Lung (tissue), 12 donors: ENCODE data around the gene TLCD2. TPM values are rescaled to one million over a fixed set of nuclear protein-coding genes. Genes with fewer than 3 reads are reported as not detected.

Experiments used
- ATAC-seq: fragments of 200-7000 bp; cut with Tn5 transposase; one replicate; pipeline ENCODE4 v1.9.1; 2020; ENCODE audit warnings: moderate number of reproducible peaks; ENCODE audit not compliant: insufficient read depth, low FRiP score
- DNase-seq, 3 donors: peaks; one replicate each; pipeline ENCODE4 v3.0.0-alpha.2; 2013 to 2017
- H3K27ac ChIP-seq, 2 donors: one replicate each; pipeline ENCODE4 v1.5.1; 2013; ENCODE audit warnings: mild to moderate bottlenecking in 2 of 2, moderate library complexity in 2 of 2, control low read depth in 1 of 2, inconsistent platforms in 1 of 2, low read depth in 1 of 2, low read length in 1 of 2
- H3K27me3 ChIP-seq, 3 donors: one replicate each; pipeline ENCODE4 v1.5.1; 2013; ENCODE audit warnings: low read length in 2 of 3; ENCODE audit not compliant: control insufficient read depth in 3 of 3, insufficient read depth in 3 of 3
- H3K36me3 ChIP-seq, 4 donors: one replicate each; pipeline ENCODE4 v1.5.1; 2013; ENCODE audit warnings: low read length in 4 of 4, mild to moderate bottlenecking in 1 of 4, moderate library complexity in 1 of 4; ENCODE audit not compliant: control insufficient read depth in 4 of 4, insufficient read depth in 4 of 4
- H3K4me1 ChIP-seq, 5 donors: one replicate each; pipeline ENCODE4 v1.5.1; 2013; ENCODE audit warnings: low read length in 5 of 5, mild to moderate bottlenecking in 2 of 5, moderate library complexity in 1 of 5; ENCODE audit not compliant: control insufficient read depth in 5 of 5, insufficient read depth in 5 of 5
- H3K4me3 ChIP-seq: one replicate; pipeline ENCODE4 v1.5.1; 2013; ENCODE audit warnings: mild to moderate bottlenecking, control low read depth, moderate library complexity
- H3K9ac ChIP-seq, 2 donors: one replicate each; pipeline ENCODE4 v1.5.1; 2013; ENCODE audit warnings: low read length in 2 of 2, control low read depth in 1 of 2; ENCODE audit not compliant: insufficient read depth in 1 of 2
- H3K9me3 ChIP-seq, 4 donors: one replicate each; pipeline ENCODE4 v1.5.1; 2013; ENCODE audit warnings: low read length in 3 of 4, mild to moderate bottlenecking in 1 of 4, moderate library complexity in 1 of 4; ENCODE audit not compliant: control insufficient read depth in 4 of 4, insufficient read depth in 3 of 4
- CTCF ChIP-seq: IDR thresholded peaks from 2 replicates; pipeline ENCODE4 v1.5.1; 2012; ENCODE audit warnings: mild to moderate bottlenecking; ENCODE audit errors: control extremely low read depth, extremely low read depth
- WGBS, 2 donors: extraction: QIAGEN DNeasy Blood & Tissue Kit; methylation state at CpG; one replicate each; pipeline ENCODE4 v1.1.7; 2013; 5-methylcytosine and 5-hydroxymethylcytosine counted together
- polyA plus RNA-seq, 2 donors: library from polyadenylated mRNA; stranded (reverse); fragments of 200-250 nt; gene quantifications; one replicate each; pipeline ENCODE4 v1.2.1, GENCODE V29; 2013
- total RNA-seq, 2 donors: library from RNA; depleted of rRNA in 1 of 2; stranded (reverse); fragments of >200 nt in 1 of 2; gene quantifications; one replicate each; pipeline ENCODE4 v1.2.1, GENCODE V29; 2014 to 2021
- donor health status: control.
- donor health status: control.
- donor health status: Bipolar disorder and iron deficiency.
- donor health status: healthy.
- donor health status: DM: yes; HTN: yes; CAD: no.

The TLCD2 gene
- total and polyA plus RNA-seq, 4 donors: 4.4 to 16.1 (median 9.8) TPM

- Histone ChIP-seq H3K27ac (no peak overlapping the region), H3K27me3 (no peaks in the 10 kb centered on the region), H3K36me3 (peaks cover 0 to 40% (median 0%) of the 10 kb centered on the region in 4 donors), H3K9ac (no peak overlapping the region), H3K9me3 (no peaks in the 10 kb centered on the region), H3K4me1 (peaks cover 0 to 24% (median 0%) of the 10 kb centered on the region in 5 donors), H3K4me3 (no peak overlapping the region)
- no peak for TF ChIP-seq CTCF
- 90 to 98% methylated on average over 21 of the region's 21 CpGs for WGBS, 2 donors
- no peak for DNase-seq
- no peak for ATAC-seq
Measured at GRCh38 chr17:1727258-1727789, 17.1 kb upstream of the TLCD2 start.

GRCh38 chr17:1726626-1727257 is 16.6 kb upstream of the TLCD2 start:
- no peak for TF ChIP-seq CTCF
- H3K9ac ChIP-seq: no peak overlapping the region
- 82 to 91% methylated on average over 18 of the region's 18 CpGs for WGBS, 2 donors
- DNase-seq: no peak
- H3K4me3 ChIP-seq: no peak overlapping the region
- H3K27ac ChIP-seq: no peak overlapping the region
- ATAC-seq: no peak
- H3K36me3 ChIP-seq: peaks cover 0 to 37% (median 0%) of the 10 kb centered on the region in 4 donors
- H3K27me3 ChIP-seq: no peaks in the 10 kb centered on the region
- H3K4me1 ChIP-seq: peaks cover 0 to 24% (median 0%) of the 10 kb centered on the region in 5 donors
- no peaks in the 10 kb centered on the region for H3K9me3 ChIP-seq

- Histone ChIP-seq H3K9ac (no peak overlapping the region), H3K27me3 (no peaks in the 10 kb centered on the region), H3K9me3 (no peaks in the 10 kb centered on the region), H3K4me1 (peaks cover 0 to 24% (median 0%) of the 10 kb centered on the region in 5 donors), H3K36me3 (peaks cover 0 to 34% (median 0%) of the 10 kb centered on the region in 4 donors), H3K4me3 (no peak overlapping the region), H3K27ac (no peak overlapping the region)
- ATAC-seq (no peak), DNase-seq (no peak)
- TF ChIP-seq CTCF: no peak
- WGBS, 2 donors: 94 to 96% methylated on average over 52 to 54 of the region's 54 CpGs
Measured at GRCh38 chr17:1725642-1726511, 15.7 kb upstream of the TLCD2 start.
